Pancreas (tissue), 10 donors: ENCODE results near the gene UTY. TPM values are rescaled to one million over a fixed set of nuclear protein-coding genes. Genes with fewer than 3 reads are reported as not detected.

Experiments
- ATAC-seq, 4 donors: fragments of 200-7000 bp; cut with Tn5 transposase; one replicate each; pipeline versions ENCODE4 v1.8.0 to v1.9.1; 2020; ENCODE audit warnings: mild to moderate bottlenecking in 4 of 4, moderate library complexity in 4 of 4
- DNase-seq, 6 donors: peaks; one replicate each; pipeline ENCODE4 v3.0.0-alpha.2; 2020
- FAIRE-seq: peaks from 2 replicates; lab custom pipeline; 2012; peaks lifted over from hg19 to GRCh38; lab: Jason Lieb, UNC
- H3K27ac ChIP-seq, 4 donors: fragments of 200-600 bp; sonication (generic); 1 replicate in 3 of 4; 2 replicates in 1 of 4; pipeline versions ENCODE4 v1.5.0 to v1.8.0; 2020
- H3K27me3 ChIP-seq, 4 donors: fragments of 200-600 bp; one replicate each; pipeline ENCODE4 v1.8.0; 2021
- H3K36me3 ChIP-seq, 3 donors: fragments of 200-600 bp; sonication (generic) in 1 of 3; one replicate each; pipeline versions ENCODE4 v1.5.0 to v1.8.0; 2020 to 2021
- H3K4me1 ChIP-seq, 3 donors: fragments of 200-600 bp; one replicate each; pipeline ENCODE4 v1.8.0; 2021
- H3K4me3 ChIP-seq, 4 donors: fragments of 200-600 bp; sonication (generic) in 2 of 4; one replicate each; pipeline versions ENCODE4 v1.5.0 to v1.8.0; 2020 to 2021
- H3K9me3 ChIP-seq, 4 donors: fragments of 200-600 bp; one replicate each; pipeline ENCODE4 v1.8.0; 2021
- WGBS, 2 donors: extraction: QIAGEN DNeasy Blood & Tissue Kit; methylation state at CpG; one replicate each; pipeline ENCODE4 v1.1.7; 2013; 5-methylcytosine and 5-hydroxymethylcytosine counted together
- intact Hi-C, 3 donors: fragments of 100-400 bp; cut with DNase I; formaldehyde crosslinking; loops; one replicate each; pipeline versions ENCODE4 v1.11.1 to v1.14.2; 2022
- polyA plus RNA-seq, 2 donors: library from polyadenylated mRNA; stranded (reverse); fragments of 200-250 nt; gene quantifications; one replicate each; pipeline ENCODE4 v1.2.3, GENCODE V29; 2013
- total RNA-seq, 6 donors: library from RNA; stranded (reverse); fragmentation: NEBNext Ultra II Directional in 4 of 6; extraction: Animal tissue kit (Norgen Biotek cat#: 25700) in 4 of 6; gene quantifications; one replicate each; pipeline versions ENCODE4 v1.2.1 to v1.2.4, GENCODE V29; 2021 to 2023
- TF ChIP-seq, protein P1 (sequence below), 4 donors: fragments of 200-600 bp; sonication (generic) in 3 of 4; IDR thresholded peaks; one replicate each; pipeline versions ENCODE4 v1.5.0 to v1.8.0; 2021; ENCODE audit warnings: antibody characterized with exemption in 4 of 4
- donor health status: healthy with polysubstance abuse.
- donor health status: DM: no; HTN: no; CAD: no; lungs with moderate emphysema.
- donor health status: DM: no; HTN: no; CAD: no.
- donor health status: control.
- donor health status: control.
- donor health status: Bipolar disorder and iron deficiency.
- donor health status: DM: yes; HTN: yes; CAD: no.
- donor health status: DM: no; HTN: no; CAD: no.
- donor health status: DM: no; HTN: no; CAD: no.
- donor health status: DM: yes; HTN: yes; CAD: no.

UTY gene
- total RNA-seq (10 to 100 TPM in 1 of 6 donors, under 1 TPM in 1, not detected in 4; 0.09 to 12.0 TPM), polyA plus RNA-seq (1 to 10 TPM in 1 of 2 donors, not detected in 1; 2.7 TPM)

DNA sequence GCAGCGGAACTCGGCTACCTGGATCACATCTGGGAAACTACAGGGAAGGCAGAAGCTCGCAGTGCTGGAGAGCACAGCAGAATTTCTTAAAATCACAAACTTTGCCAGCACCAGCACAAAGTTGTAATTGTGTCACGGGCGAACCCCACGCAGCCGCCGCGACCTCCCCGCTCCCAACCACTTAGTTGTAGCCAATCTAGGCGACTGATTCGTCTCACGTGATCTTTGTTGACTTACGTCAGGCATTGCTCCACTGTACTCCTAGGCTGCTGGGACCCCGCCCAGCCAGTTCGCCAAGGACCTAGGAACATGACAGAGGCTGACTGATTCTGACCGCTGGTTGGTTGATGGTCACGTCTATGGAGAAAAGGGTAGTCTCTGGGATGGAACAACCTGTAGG lies at the start of gene UTY:
Gene UTY (minus strand): TSS at position 206 of the 400 bp plus-strand sequence. CDS start 368 bp downstream, outside the sequence.
- FAIRE-seq = no peak

DNA sequence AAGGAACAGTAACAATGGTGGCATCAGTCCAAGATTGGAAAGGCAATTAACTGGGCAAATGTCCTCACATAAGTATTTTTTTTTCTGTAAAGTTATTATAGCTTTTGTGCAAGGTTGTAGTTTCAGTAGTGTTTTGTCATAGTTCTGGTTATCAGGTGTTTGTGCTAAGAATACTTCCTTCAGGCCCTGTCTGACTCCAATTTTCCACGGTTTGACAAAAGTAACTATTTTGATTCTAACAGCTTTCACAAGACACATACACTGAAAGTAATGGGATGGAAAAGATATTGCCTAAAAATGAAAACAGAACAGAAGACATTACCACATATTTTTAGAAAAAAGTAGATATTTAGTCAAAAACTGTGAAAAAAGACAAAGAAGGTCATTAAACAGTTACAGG lies 40.6 kb upstream of the UTY start:
- FAIRE-seq = no peak
- ATAC-seq = no peak
- TF ChIP-seq, protein P1, sequence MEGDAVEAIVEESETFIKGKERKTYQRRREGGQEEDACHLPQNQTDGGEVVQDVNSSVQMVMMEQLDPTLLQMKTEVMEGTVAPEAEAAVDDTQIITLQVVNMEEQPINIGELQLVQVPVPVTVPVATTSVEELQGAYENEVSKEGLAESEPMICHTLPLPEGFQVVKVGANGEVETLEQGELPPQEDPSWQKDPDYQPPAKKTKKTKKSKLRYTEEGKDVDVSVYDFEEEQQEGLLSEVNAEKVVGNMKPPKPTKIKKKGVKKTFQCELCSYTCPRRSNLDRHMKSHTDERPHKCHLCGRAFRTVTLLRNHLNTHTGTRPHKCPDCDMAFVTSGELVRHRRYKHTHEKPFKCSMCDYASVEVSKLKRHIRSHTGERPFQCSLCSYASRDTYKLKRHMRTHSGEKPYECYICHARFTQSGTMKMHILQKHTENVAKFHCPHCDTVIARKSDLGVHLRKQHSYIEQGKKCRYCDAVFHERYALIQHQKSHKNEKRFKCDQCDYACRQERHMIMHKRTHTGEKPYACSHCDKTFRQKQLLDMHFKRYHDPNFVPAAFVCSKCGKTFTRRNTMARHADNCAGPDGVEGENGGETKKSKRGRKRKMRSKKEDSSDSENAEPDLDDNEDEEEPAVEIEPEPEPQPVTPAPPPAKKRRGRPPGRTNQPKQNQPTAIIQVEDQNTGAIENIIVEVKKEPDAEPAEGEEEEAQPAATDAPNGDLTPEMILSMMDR (IDR thresholded peaks at IDR 0.05) = no peak
- no peak overlapping the region for H3K27ac ChIP-seq
- H3K4me1 ChIP-seq = no peaks in the 10 kb centered on the region
- H3K27me3 ChIP-seq = no peaks in the 10 kb centered on the region
- no peak for DNase-seq
- no peaks in the 10 kb centered on the region for H3K9me3 ChIP-seq
- WGBS, 2 donors = 70% methylated on average over 1 of the region's 1 CpG; no CpG with 5 or more reads in 1 of the 2 donors
- H3K36me3 ChIP-seq = no peaks in the 10 kb centered on the region
- intact Hi-C loops = no loop called here
- H3K4me3 ChIP-seq = no peak overlapping the region

More for the DNA sequence above, at the start of gene UTY:
- Histone ChIP-seq H3K27me3 (no peaks in the 10 kb centered on the region), H3K27ac (no peak within 1 kb of the TSS), H3K36me3 (no peaks in the 10 kb centered on the region), H3K4me3 (no peak within 1 kb of the TSS), H3K4me1 (no peaks in the 10 kb centered on the region), H3K9me3 (no peaks in the 10 kb centered on the region)
- DNase-seq (peak in 1 of 6 donors; percentile 78), ATAC-seq (no peak)
- 0% methylated on average over 18 of the region's 18 CpGs; no CpG with 5 or more reads in 1 of the 2 donors for WGBS, 2 donors
- intact Hi-C loops = no loop called here
- TF ChIP-seq, protein P1 (IDR thresholded peaks at IDR 0.05) = no peak

DNA sequence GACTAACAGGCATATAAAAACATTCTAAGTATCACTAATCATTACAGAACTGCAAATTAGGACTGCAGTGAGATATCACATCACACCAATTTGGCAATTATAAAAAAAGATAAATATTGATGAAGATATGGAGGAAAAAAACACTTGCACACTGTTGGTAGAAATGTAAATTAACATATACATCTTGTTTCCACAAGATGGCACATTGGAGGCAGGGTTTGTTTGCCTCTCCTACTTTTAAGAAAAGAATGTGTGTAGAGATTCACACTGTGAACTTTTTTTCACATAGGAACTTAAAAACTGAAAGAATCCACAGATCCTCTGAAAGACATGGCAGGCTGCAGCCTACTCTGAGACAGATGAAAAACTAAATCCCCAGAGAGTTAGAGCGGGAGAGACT lies 21.4 kb upstream of the UTY start:
- no peak for FAIRE-seq
- Histone ChIP-seq H3K4me1 (no peaks in the 10 kb centered on the region), H3K27ac (no peak overlapping the region), H3K27me3 (no peaks in the 10 kb centered on the region), H3K9me3 (no peaks in the 10 kb centered on the region), H3K36me3 (no peaks in the 10 kb centered on the region), H3K4me3 (no peak overlapping the region)
- TF ChIP-seq, protein P1 (IDR thresholded peaks at IDR 0.05) = no peak
- 97% methylated on average over 1 of the region's 1 CpG; no CpG with 5 or more reads in 1 of the 2 donors for WGBS, 2 donors
- ATAC-seq = no peak
- intact Hi-C loops = no loop called here
- no peak for DNase-seq

DNA sequence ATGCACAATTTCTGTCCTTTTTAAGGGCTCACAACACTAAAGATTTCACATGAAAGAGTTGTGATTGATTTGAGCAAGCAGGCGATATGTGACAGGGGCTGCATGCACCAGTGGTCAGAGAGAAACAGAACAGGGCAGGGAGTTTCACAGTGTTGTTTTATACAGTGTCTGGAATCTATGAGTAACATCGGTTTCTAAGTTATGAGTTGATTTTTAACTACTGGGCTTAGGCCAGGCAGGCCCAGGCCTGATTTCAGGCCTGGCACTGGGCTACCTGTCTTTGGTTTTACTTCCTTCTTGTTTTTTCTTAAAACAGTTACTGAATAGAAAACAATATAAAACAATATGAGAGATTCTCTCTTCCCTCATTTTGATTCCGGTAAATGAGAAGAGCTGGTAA lies 13.9 kb upstream of the UTY start:
- 47% methylated on average over 3 of the region's 3 CpGs; no CpG with 5 or more reads in 1 of the 2 donors for WGBS, 2 donors
- TF ChIP-seq, protein P1 (IDR thresholded peaks at IDR 0.05) = no peak
- FAIRE-seq (no peak), DNase-seq (no peak), ATAC-seq (no peak)
- H3K36me3 ChIP-seq = no peaks in the 10 kb centered on the region
- H3K27me3 ChIP-seq = no peaks in the 10 kb centered on the region
- H3K9me3 ChIP-seq = no peaks in the 10 kb centered on the region
- no peaks in the 10 kb centered on the region for H3K4me1 ChIP-seq
- no peak overlapping the region for H3K27ac ChIP-seq
- no peak overlapping the region for H3K4me3 ChIP-seq
- intact Hi-C loops = no loop called here

DNA sequence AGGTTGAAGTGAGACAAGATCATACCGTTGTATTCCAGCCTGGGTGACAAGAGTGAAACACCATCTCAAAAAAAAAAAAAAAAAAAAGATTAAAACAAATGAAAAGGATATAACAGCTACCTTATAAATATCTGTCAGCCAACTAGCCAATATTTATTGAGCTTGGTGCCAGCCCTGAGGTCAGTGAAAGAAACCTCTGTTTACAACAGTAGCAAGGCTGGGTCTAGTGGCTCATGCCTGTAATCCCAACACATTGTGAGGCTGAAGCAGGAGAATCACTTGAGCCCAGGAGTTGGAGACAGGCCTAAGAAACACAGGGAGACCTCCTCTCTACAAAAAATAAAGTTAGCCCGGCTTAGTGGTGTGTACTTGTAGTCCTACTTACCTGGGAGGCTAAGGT lies 12.6 kb upstream of the UTY start:
- no peak overlapping the region for H3K27ac ChIP-seq
- ATAC-seq = no peak
- TF ChIP-seq, protein P1 (IDR thresholded peaks at IDR 0.05) = no peak
- no peaks in the 10 kb centered on the region for H3K27me3 ChIP-seq
- H3K36me3 ChIP-seq = no peaks in the 10 kb centered on the region
- H3K4me3 ChIP-seq = no peak overlapping the region
- no peak for FAIRE-seq
- intact Hi-C loops = no loop called here
- no peak for DNase-seq
- no peaks in the 10 kb centered on the region for H3K9me3 ChIP-seq
- H3K4me1 ChIP-seq = no peaks in the 10 kb centered on the region
- WGBS, 2 donors = 87% methylated on average over 2 of the region's 2 CpGs; no CpG with 5 or more reads in 1 of the 2 donors
